Measurements from ENCODE around the gene ICE1. TPM values are rescaled to one million over a fixed set of nuclear protein-coding genes. Genes with fewer than 3 reads are reported as not detected.

Gene ICE1
- total RNA-seq, 4 donors from 2014 or later = 19.8 to 51.9 (median 25.9) TPM

DNA sequence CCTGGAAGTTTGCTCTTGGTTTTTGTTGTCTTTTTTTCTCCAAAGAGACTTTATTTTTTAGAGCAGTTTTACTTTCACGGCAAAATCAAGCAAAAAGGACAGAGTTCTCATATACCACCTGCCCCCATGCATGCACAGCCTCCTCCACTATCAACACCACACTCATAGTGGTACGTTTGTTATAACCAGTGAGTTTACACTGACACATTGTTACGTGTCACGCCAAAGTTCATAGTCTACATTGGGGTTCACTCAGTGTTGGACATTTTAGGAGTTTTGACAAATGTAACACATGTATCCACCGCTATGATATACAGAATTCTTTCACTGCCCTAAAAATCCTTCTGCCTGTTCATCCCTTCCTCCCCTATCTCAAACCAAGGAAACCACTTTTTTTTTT, 7.5 kb upstream of the ICE1 start:
- WGBS, 2 donors (ENCODE audit: low coverage in 1 of 2) = 83% methylated on average over 5 of the region's 5 CpGs
- Histone ChIP-seq H3K4me1 (no peaks in the 10 kb centered on the region), H3K27ac (no peak overlapping the region), H3K27me3 (no peaks in the 10 kb centered on the region), H3K36me3 (no peaks in the 10 kb centered on the region), H3K4me3 (no peak overlapping the region), H3K9me3 (no peaks in the 10 kb centered on the region)
- no peak for DNase-seq
- TF ChIP-seq CTCF (IDR thresholded peaks at IDR 0.05) (no peak), POLR2AphosphoS5 (IDR thresholded peaks at IDR 0.05) (no peak), EP300 (IDR thresholded peaks at IDR 0.05; ENCODE audit: low read depth) (no peak), POLR2A (IDR thresholded peaks at IDR 0.05) (no peak)
- in situ Hi-C loops (cut with MboI; ENCODE audit: low pct_ligation_motif_present in 1 of 4, low pct_unique_long_range_greater_than_20kb in 1 of 4, low sequenced_read_pairs in 3 of 4) (loop anchor here in 3 of 4 donors (10.0 to 25.0 kb wide), 3 partner anchors 270 to 528 kb away; partner anchors contain the start of gene ADAMTS16 (in 3 of the 3)), intact Hi-C loops (cut with DNase I; ENCODE audit: low total_unique reads) (loop anchor here (5.0 to 10.0 kb wide), 2 partner anchors 273 to 530 kb away; partner anchors contain the start of gene ADAMTS16)

GRCh38 chr5:5416733-5417132, 5.7 kb upstream of the ICE1 start:
- no peaks in the 10 kb centered on the region for H3K27me3 ChIP-seq
- DNase-seq = no peak
- TF ChIP-seq POLR2AphosphoS5 (IDR thresholded peaks at IDR 0.05) (no peak), EP300 (IDR thresholded peaks at IDR 0.05; ENCODE audit: low read depth) (no peak), POLR2A (IDR thresholded peaks at IDR 0.05) (no peak), CTCF (IDR thresholded peaks at IDR 0.05) (no peak)
- H3K36me3 ChIP-seq = no peaks in the 10 kb centered on the region
- peaks cover 7 to 9% (median 8%) of the 10 kb centered on the region in 4 donors for H3K4me1 ChIP-seq
- no peak overlapping the region for H3K27ac ChIP-seq
- H3K4me3 ChIP-seq = no peak overlapping the region
- no peaks in the 10 kb centered on the region for H3K9me3 ChIP-seq
- WGBS, 2 donors (ENCODE audit: low coverage in 1 of 2) = 69 to 90% methylated on average over 1 to 2 of the region's 2 CpGs
- in situ Hi-C loops (cut with MboI; ENCODE audit: low pct_ligation_motif_present in 1 of 4, low pct_unique_long_range_greater_than_20kb in 1 of 4, low sequenced_read_pairs in 3 of 4) (loop anchor here in 3 of 4 donors (10.0 to 25.0 kb wide), 3 partner anchors 272 to 529 kb away; partner anchors contain the start of gene ADAMTS16 (in 3 of the 3)), intact Hi-C loops (cut with DNase I; ENCODE audit: low total_unique reads) (loop anchor here (5.0 to 10.0 kb wide), 2 partner anchors 274 to 532 kb away; partner anchors contain the start of gene ADAMTS16)

DNA sequence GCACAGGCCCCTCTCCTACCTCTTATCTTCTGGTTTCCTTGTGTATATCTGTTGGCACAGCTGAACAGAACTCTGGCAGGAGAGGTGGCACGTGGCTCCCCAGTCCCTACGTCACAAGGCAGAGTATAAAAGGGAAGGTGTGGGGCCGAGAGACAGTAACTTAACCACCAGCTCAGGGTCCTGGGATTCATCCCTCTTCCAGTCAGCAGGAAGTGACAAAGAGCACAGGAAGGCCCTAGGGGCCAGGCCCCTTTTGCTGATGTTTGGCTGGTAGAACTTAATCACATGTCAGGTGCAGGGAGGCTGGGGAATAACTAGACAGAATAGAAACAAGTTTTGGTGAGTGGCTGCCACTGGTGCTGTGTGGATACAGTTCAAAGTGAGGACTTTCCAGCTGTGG, 4.5 kb upstream of the ICE1 start:
- WGBS, 2 donors (ENCODE audit: low coverage in 1 of 2) = 71% methylated on average over 3 of the region's 3 CpGs; no CpG with 5 or more reads in 1 of the 2 donors
- H3K4me3 ChIP-seq = no peak overlapping the region
- intact Hi-C loops (cut with DNase I; ENCODE audit: low total_unique reads) (loop anchor here (5.0 to 10.0 kb wide), 2 partner anchors 276 to 533 kb away; partner anchors contain the start of gene ADAMTS16), in situ Hi-C loops (cut with MboI; ENCODE audit: low pct_ligation_motif_present in 1 of 4, low pct_unique_long_range_greater_than_20kb in 1 of 4, low sequenced_read_pairs in 3 of 4) (loop anchor here in 3 of 4 donors (10.0 to 25.0 kb wide), 3 partner anchors 273 to 531 kb away; partner anchors contain the start of gene ADAMTS16 (in 3 of the 3))
- no peak overlapping the region for H3K27ac ChIP-seq
- no peaks in the 10 kb centered on the region for H3K27me3 ChIP-seq
- H3K4me1 ChIP-seq = peaks cover 8 to 9% (median 9%) of the 10 kb centered on the region in 4 donors
- TF ChIP-seq POLR2AphosphoS5 (IDR thresholded peaks at IDR 0.05) (no peak), CTCF (IDR thresholded peaks at IDR 0.05) (no peak), EP300 (IDR thresholded peaks at IDR 0.05; ENCODE audit: low read depth) (no peak), POLR2A (IDR thresholded peaks at IDR 0.05) (no peak)
- H3K36me3 ChIP-seq = no peaks in the 10 kb centered on the region
- no peak for DNase-seq
- H3K9me3 ChIP-seq = no peaks in the 10 kb centered on the region

GRCh38 chr5:5418764-5419163, 3.7 kb upstream of the ICE1 start:
- Histone ChIP-seq H3K9me3 (no peaks in the 10 kb centered on the region), H3K4me3 (no peak overlapping the region), H3K4me1 (peaks cover 12 to 17% (median 16%) of the 10 kb centered on the region in 4 donors), H3K27me3 (no peaks in the 10 kb centered on the region), H3K36me3 (no peaks in the 10 kb centered on the region), H3K27ac (no peak overlapping the region)
- intact Hi-C loops (cut with DNase I; ENCODE audit: low total_unique reads) (loop anchor here (5.0 to 10.0 kb wide), 2 partner anchors 276 to 534 kb away; partner anchors contain the start of gene ADAMTS16), in situ Hi-C loops (cut with MboI; ENCODE audit: low pct_ligation_motif_present in 1 of 4, low pct_unique_long_range_greater_than_20kb in 1 of 4, low sequenced_read_pairs in 3 of 4) (loop anchor here in 3 of 4 donors (10.0 to 25.0 kb wide), 3 partner anchors 274 to 531 kb away; partner anchors contain the start of gene ADAMTS16 (in 3 of the 3))
- peak; percentile 13 for DNase-seq
- TF ChIP-seq CTCF (IDR thresholded peaks at IDR 0.05) = no peak
- no peak for TF ChIP-seq POLR2A (IDR thresholded peaks at IDR 0.05)
- TF ChIP-seq POLR2AphosphoS5 (IDR thresholded peaks at IDR 0.05) = no peak
- no peak for TF ChIP-seq EP300 (IDR thresholded peaks at IDR 0.05; ENCODE audit: low read depth)
- 57 to 59% methylated on average over 4 to 7 of the region's 7 CpGs for WGBS, 2 donors (ENCODE audit: low coverage in 1 of 2)

Data from transverse colon (tissue), 4 donors.